ENCODE results near the gene NRXN3. TPM values are rescaled to one million over a fixed set of nuclear protein-coding genes. Genes with fewer than 3 reads are reported as not detected.

NRXN3 gene
- polyA plus RNA-seq, 1 experiment = 1.1 TPM

GRCh38 chr14:79021766-79022165 is 851.6 kb downstream of the NRXN3 start:
- CTCF ChIA-PET = no interaction called here
- Histone ChIP-seq H3K4me3 (ENCODE audit: low read depth, low read length) (no peak overlapping the region), H3K27me3 (ENCODE audit: control insufficient read depth, insufficient read depth, low read length) (no peaks in the 10 kb centered on the region), H3K27ac (ENCODE audit: low read depth, low read length) (no peak overlapping the region), H3K9me3 (ENCODE audit: control insufficient read depth, insufficient read depth, low read length) (no peaks in the 10 kb centered on the region; the same call in 1 of the 2 replicates)
- DNase-seq (ENCODE audit: low read depth, low spot score) = no peak
- POLR2A ChIA-PET = no interaction called here
- TF ChIP-seq CTCF (IDR thresholded peaks at IDR 0.05; ENCODE audit: low read depth, low read length) = no peak

- CTCF ChIA-PET = no interaction called here
Measured at GRCh38 chr14:79027138-79027537, 857.0 kb downstream of the NRXN3 start.

GRCh38 chr14:79028281-79028680 is 858.1 kb downstream of the NRXN3 start:
- CTCF ChIA-PET = no interaction called here

More at GRCh38 chr14:79027138-79027537, 857.0 kb downstream of the NRXN3 start:
- peaks cover 2% of the 10 kb centered on the region for H3K27me3 ChIP-seq (ENCODE audit: control insufficient read depth, insufficient read depth, low read length)
- no peak for TF ChIP-seq CTCF (IDR thresholded peaks at IDR 0.05; ENCODE audit: low read depth, low read length)
- DNase-seq (ENCODE audit: low read depth, low spot score) = no peak
- H3K4me3 ChIP-seq (ENCODE audit: low read depth, low read length) = no peak overlapping the region
- no peak overlapping the region for H3K27ac ChIP-seq (ENCODE audit: low read depth, low read length)
- POLR2A ChIA-PET = no interaction called here
- H3K9me3 ChIP-seq (ENCODE audit: control insufficient read depth, insufficient read depth, low read length) = no peaks in the 10 kb centered on the region; the same call in 1 of the 2 replicates

GRCh38 chr14:79036441-79036840 is 866.3 kb downstream of the NRXN3 start:
- POLR2A ChIA-PET = no interaction called here
- no peak for TF ChIP-seq CTCF (IDR thresholded peaks at IDR 0.05; ENCODE audit: low read depth, low read length)
- Histone ChIP-seq H3K27me3 (ENCODE audit: control insufficient read depth, insufficient read depth, low read length) (no peaks in the 10 kb centered on the region), H3K27ac (ENCODE audit: low read depth, low read length) (no peak overlapping the region), H3K4me3 (ENCODE audit: low read depth, low read length) (no peak overlapping the region), H3K9me3 (ENCODE audit: control insufficient read depth, insufficient read depth, low read length) (no peaks in the 10 kb centered on the region)
- CTCF ChIA-PET = no interaction called here
- DNase-seq (ENCODE audit: low read depth, low spot score) = no peak

More at GRCh38 chr14:79028281-79028680, 858.1 kb downstream of the NRXN3 start:
- Histone ChIP-seq H3K27me3 (ENCODE audit: control insufficient read depth, insufficient read depth, low read length) (peaks cover 2% of the 10 kb centered on the region), H3K9me3 (ENCODE audit: control insufficient read depth, insufficient read depth, low read length) (no peaks in the 10 kb centered on the region; the same call in 1 of the 2 replicates), H3K4me3 (ENCODE audit: low read depth, low read length) (no peak overlapping the region), H3K27ac (ENCODE audit: low read depth, low read length) (no peak overlapping the region)
- no peak for TF ChIP-seq CTCF (IDR thresholded peaks at IDR 0.05; ENCODE audit: low read depth, low read length)
- POLR2A ChIA-PET = no interaction called here
- no peak for DNase-seq (ENCODE audit: low read depth, low spot score)

GRCh38 chr14:79037106-79037505 is 866.9 kb downstream of the NRXN3 start:
- no peaks in the 10 kb centered on the region for H3K27me3 ChIP-seq (ENCODE audit: control insufficient read depth, insufficient read depth, low read length)
- no peak overlapping the region for H3K4me3 ChIP-seq (ENCODE audit: low read depth, low read length)
- no peak for DNase-seq (ENCODE audit: low read depth, low spot score)
- CTCF ChIA-PET = no interaction called here
- POLR2A ChIA-PET = no interaction called here
- H3K27ac ChIP-seq (ENCODE audit: low read depth, low read length) = no peak overlapping the region
- H3K9me3 ChIP-seq (ENCODE audit: control insufficient read depth, insufficient read depth, low read length) = no peaks in the 10 kb centered on the region
- no peak for TF ChIP-seq CTCF (IDR thresholded peaks at IDR 0.05; ENCODE audit: low read depth, low read length)

Measured in AG04450 (cell line).